ENCODE measurements around the gene RUNX1. TPM values are rescaled to one million over a fixed set of nuclear protein-coding genes. Genes with fewer than 3 reads are reported as not detected.

Gene RUNX1
- polyA plus RNA-seq, 3 donors, result 2.0 to 2.2 (median 2.1) TPM

DNA sequence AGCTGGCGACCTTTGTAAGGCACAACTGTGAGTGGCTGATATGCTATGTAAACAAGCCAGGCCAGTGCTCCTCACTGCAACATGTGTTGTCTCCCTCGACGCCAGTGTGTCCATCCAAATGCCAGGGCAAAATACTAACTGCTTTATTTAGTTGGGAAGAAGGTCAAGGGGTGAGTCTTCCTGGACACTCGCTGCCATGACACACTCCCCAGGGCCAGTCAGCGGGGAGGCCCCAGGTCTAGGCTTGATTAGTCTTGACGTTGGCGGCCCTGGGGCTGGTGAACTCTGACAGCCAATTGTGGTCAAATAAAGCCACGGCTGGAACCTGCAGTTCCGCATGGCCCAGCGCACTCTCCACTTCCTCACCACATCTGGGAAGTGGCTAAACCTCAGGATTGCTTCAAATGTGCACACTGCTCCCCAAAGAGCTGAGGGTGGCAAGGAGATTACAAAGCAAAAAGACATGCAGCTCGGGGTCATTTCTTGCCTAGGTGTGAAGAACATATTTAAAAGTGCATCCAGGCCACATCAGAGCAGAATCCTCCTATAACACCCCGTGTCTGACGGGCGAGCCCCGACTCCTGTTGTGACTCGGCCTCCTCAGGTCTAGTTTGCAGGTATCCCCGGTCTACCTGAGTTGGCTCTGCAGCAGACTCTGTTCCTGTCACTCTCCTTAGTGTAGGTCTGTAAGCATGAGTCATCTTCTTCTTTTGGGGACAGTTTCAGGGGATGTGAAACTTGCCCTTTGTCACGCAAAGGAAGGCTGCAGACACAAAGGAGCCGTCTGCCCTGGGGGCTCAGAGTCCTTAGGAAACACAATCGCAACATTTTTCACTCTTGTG is 183.5 kb downstream of the RUNX1 start:
- no peak for DNase-seq (ENCODE audit: low read depth in 3 of 3, low spot score in 2 of 3)

- no peak for DNase-seq (ENCODE audit: low read depth in 3 of 3, low spot score in 2 of 3)
Measured at GRCh38 chr21:34864370-34865149, 184.5 kb downstream of the RUNX1 start.

- DNase-seq (ENCODE audit: low read depth in 3 of 3, low spot score in 2 of 3), result no peak
Measured at GRCh38 chr21:34862951-34863350, 186.2 kb downstream of the RUNX1 start.

- DNase-seq (ENCODE audit: low read depth in 3 of 3, low spot score in 2 of 3), result no peak
Measured at GRCh38 chr21:34861258-34861657, 187.8 kb downstream of the RUNX1 start.

- DNase-seq (ENCODE audit: low read depth in 3 of 3, low spot score in 2 of 3), result no peak
Measured at GRCh38 chr21:34859976-34860653, 189.0 kb downstream of the RUNX1 start.

GRCh38 chr21:34858559-34858958 is 190.5 kb downstream of the RUNX1 start:
- no peak for DNase-seq (ENCODE audit: low read depth in 3 of 3, low spot score in 2 of 3)

GRCh38 chr21:34857874-34858273 is 191.2 kb downstream of the RUNX1 start:
- DNase-seq (ENCODE audit: low read depth in 3 of 3, low spot score in 2 of 3), result no peak

GRCh38 chr21:34857122-34857713 is 191.9 kb downstream of the RUNX1 start:
- no peak for DNase-seq (ENCODE audit: low read depth in 3 of 3, low spot score in 2 of 3)

DNA sequence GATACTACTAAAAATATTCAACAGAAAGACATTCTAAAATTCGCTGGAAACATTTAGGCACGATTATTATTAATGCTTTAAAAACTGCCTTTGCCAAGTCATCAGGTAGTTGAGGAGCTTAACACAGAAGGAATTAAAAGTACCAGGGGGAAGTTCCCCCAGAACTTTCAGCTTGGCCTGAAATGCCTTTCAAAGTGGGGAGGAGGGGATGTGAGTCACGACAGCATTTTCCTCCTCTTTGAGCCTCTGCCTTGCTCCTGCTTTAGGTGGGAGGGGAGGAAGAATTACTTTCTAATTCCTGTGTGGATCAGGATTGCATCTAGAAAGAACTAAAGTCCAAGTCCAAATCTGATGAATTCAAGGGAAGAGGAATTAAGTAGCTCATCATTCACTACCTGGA is 196.7 kb downstream of the RUNX1 start:
- no peak for DNase-seq (ENCODE audit: low read depth in 3 of 3, low spot score in 2 of 3)

DNA sequence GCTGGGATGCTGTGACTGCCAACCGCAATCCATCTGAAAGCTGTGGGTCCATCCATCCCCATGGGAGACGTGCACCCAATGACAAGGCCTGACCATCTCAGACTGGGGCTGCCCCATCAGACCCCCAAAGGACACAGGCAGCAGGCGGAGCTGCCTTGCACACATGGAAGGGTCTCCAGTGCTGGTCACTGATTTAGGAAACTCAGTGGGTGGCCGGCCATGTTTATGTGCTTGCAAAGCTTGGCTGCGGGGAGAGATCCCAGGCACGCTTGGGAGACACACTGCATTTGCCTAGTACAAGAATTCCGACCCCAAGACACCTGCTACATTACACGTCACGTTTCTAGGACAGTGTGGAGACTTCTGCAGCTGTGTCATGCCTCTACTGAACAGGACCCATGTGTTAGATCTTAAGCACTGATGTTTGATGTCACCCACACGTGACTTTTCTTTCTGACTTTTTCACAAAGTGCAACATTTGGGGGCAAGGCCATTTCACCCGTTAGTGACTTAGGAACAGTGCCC is 198.9 kb downstream of the RUNX1 start:
- no peak for DNase-seq (ENCODE audit: low read depth in 3 of 3, low spot score in 2 of 3)

DNA sequence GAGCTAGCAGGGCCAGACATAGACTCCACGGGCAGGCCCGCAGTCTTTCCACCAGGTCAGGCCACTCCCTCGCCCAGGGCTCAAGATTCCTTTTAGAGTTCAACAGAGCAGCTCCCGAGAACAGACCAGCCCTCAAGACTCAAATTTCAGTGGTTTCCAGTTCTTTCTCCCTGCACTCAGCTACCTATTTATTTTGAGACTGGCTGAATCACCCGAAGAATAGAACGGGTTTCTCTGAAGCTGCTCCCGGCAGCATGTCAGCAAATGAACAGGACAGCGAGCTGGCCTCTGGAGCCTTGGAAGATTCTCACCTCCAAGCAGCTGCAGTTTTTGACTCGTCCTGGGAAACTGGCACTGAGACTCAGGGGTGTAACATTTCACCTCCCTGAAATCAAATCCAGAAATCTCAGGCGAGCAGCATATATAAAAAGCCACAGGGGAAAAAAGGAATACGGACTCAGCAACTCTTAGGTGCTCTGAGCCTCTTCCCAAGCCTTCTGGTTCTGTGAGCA is 202.4 kb downstream of the RUNX1 start:
- DNase-seq (ENCODE audit: low read depth in 3 of 3, low spot score in 2 of 3), result no peak

DNA sequence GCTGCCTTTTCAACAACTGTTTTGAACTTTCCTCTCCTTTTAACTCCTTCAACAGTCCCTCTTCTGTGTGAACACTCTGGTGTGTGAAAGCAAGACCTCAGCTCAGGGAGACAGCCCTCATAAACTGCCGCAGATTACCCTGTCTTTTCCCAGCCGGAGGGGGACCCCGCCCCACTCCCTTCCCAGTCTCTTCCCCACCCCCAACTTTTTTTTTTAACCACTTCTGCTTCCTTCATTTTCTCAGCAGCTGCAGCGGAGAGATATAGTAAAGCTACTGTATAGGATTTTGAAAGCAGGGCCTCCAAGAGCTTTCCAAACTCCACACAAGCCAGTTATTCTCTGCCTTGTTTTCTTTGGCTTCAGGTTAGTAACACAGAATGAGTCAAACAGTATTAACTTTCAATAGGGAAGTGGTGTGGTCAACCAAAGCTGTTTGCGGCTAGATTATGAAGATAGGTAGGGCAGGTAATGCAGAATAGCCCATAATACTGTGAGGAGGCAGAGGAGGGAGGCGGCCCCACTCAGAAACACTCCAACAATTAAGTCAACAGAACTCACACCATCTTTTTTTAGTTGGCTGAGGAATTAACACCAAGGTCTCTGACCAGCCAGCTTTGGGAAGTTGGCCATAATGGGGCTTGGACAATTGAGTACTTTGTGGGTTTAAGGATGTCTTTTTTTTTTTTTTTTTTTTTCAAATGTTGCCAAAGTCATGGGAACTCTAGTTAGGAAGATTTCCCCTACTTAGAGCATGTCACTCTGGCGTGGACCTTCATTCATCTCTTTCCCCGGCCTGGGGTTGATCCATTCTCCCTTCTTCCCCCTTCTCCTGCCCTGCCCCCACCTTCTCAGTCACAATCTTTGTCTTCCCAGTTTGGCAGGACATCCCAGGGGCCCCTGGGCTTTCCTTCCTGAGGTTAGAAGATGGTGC is 203.3 kb downstream of the RUNX1 start:
- no peak for DNase-seq (ENCODE audit: low read depth in 3 of 3, low spot score in 2 of 3)

DNA sequence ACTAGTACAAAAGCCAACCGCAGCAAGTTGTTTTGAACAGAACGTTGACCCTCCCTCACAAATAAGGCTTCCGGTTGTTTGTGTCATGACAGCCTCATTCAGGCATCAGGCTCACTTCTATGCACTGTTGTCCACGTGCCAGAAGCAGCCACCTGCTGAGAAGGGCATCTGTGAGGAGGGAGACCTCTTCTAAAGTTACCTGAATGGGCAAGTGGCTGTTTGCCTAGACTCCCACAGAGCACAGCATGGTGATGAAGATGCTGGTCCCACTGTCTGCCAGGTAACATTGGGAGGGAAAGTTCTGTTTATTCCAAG is 204.2 kb downstream of the RUNX1 start:
- DNase-seq (ENCODE audit: low read depth in 3 of 3, low spot score in 2 of 3), result no peak

- DNase-seq (ENCODE audit: low read depth in 3 of 3, low spot score in 2 of 3), result no peak
Measured at GRCh38 chr21:34844013-34844923, 204.8 kb downstream of the RUNX1 start.

DNA sequence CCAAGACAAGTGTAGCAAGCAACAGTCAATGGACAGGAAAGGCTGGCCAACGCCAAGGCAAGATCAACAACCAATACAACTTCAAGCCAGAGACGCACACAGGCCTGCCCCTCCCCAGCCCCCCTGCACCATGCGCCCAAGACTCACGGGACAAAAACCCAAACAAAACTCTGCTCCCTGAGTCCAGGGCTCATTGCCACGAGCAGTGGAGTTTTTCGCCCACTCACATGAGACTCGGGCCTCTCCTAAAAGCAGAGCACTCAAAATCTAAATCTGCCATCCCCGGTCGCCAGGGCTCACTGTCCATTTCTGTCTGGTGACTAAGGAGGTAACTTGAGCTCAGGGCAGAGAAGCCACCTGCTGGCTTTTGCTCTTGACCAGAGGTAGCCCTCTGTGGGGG is 205.5 kb downstream of the RUNX1 start:
- no peak for DNase-seq (ENCODE audit: low read depth in 3 of 3, low spot score in 2 of 3)

GRCh38 chr21:34841154-34841553 is 207.9 kb downstream of the RUNX1 start:
- no peak for DNase-seq (ENCODE audit: low read depth in 3 of 3, low spot score in 2 of 3)

DNA sequence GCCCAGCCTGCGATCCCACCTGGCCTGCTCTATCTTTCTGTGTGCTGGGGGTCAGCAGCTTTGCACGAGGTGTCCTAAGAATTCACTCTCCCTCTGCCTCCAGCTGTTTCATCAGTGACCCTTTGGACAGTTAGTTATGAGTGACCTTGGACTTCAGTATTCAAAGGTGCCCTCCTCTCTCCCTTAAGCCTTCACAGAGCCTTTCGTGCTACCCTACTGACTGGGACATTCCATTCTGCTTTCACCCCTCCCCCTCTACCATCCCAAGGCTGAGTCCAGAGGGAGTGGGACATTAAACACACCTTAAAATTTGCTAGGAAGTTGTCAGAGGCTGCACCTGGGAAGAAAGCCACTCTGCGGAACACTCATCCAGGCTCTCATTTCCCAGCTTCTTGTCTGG is 208.4 kb downstream of the RUNX1 start:
- no peak for DNase-seq (ENCODE audit: low read depth in 3 of 3, low spot score in 2 of 3)

GRCh38 chr21:34838956-34839820 is 209.9 kb downstream of the RUNX1 start:
- DNase-seq (ENCODE audit: low read depth in 3 of 3, low spot score in 2 of 3), result no peak

All from right renal cortex interstitium (tissue), 3 donors.